HEK293 (cell line): ENCODE data around the gene BTG1.

Experiments used
- CTCF ChIA-PET: fragments of 350-600 bp; formaldehyde crosslinking; extraction: SDS; loops from one replicate; lab custom pipeline; 2021; ENCODE audit warnings: antibody characterized with exemption; lab: Yijun Ruan, JAX
- POLR2A ChIA-PET: fragments of 300-600 bp; formaldehyde crosslinking; extraction: SDS; loops from one replicate; lab custom pipeline; 2020; ENCODE audit warnings: antibody characterized with exemption, inconsistent platforms; lab: Yijun Ruan, JAX
- H3K27ac ChIP-seq: fragments of 200-500 bp; sonication (Bioruptor generic); 2 replicates; pipeline ENCODE4 v1.5.1; 2014; ENCODE audit warnings: low read depth, low read length, control low read depth, inconsistent platforms; ENCODE audit errors: extremely low read depth
- H3K36me3 ChIP-seq, 2 experiments: fragments of 200-500 bp in 1 of 2; sonication (Bioruptor generic) in 1 of 2; 1 replicate in 1 of 2; 2 replicates in 1 of 2; pipeline ENCODE4 v1.5.1; 2014 to 2017; ENCODE audit warnings: inconsistent platforms in 2 of 2, low read length in 2 of 2; ENCODE audit not compliant: control insufficient read depth in 2 of 2, insufficient read depth in 1 of 2
- H3K4me1 ChIP-seq: fragments of 200-500 bp; sonication (Bioruptor generic); 2 replicates; pipeline ENCODE4 v1.5.1; 2014; ENCODE audit warnings: mild to moderate bottlenecking, low read length, inconsistent platforms; ENCODE audit not compliant: control insufficient read depth, insufficient read depth
- H3K4me3 ChIP-seq: 2 replicates; pipeline ENCODE4 v1.5.1; 2011; ENCODE audit warnings: low read depth, mild to moderate bottlenecking, control low read depth, low read length, moderate library complexity
- H3K9me3 ChIP-seq: fragments of 200-500 bp; sonication (Bioruptor generic); 2 replicates; pipeline ENCODE4 v1.5.1; 2014; ENCODE audit warnings: low read depth, low read length, inconsistent platforms; ENCODE audit not compliant: control insufficient read depth, insufficient read depth
- GFI1B ChIP-seq: fragments of 450-650 bp; formaldehyde crosslinking; IDR thresholded peaks from 2 replicates; pipeline ENCODE4 v1.5.1; 2016; ENCODE audit warnings: missing biosample characterization, missing genetic modification characterization
- KLF10 ChIP-seq: fragments of 450-650 bp; IDR thresholded peaks from 2 replicates; pipeline ENCODE4 v1.5.1; 2018; ENCODE audit warnings: missing biosample characterization, mild to moderate bottlenecking, missing genetic modification characterization
- OSR2 ChIP-seq: fragments of 450-650 bp; formaldehyde crosslinking; IDR thresholded peaks from 2 replicates; pipeline ENCODE4 v1.5.1; 2016; ENCODE audit warnings: missing biosample characterization, missing genetic modification characterization
- SP3 ChIP-seq: fragments of 450-650 bp; formaldehyde crosslinking; IDR thresholded peaks from 2 replicates; pipeline ENCODE4 v1.5.1; 2016; ENCODE audit warnings: missing biosample characterization, missing genetic modification characterization
- SP7 ChIP-seq: fragments of 450-650 bp; formaldehyde crosslinking; IDR thresholded peaks from 2 replicates; pipeline ENCODE4 v1.5.1; 2016; ENCODE audit warnings: missing biosample characterization, missing genetic modification characterization
- TRIM28 ChIP-seq: IDR thresholded peaks from 2 replicates; pipeline ENCODE4 v1.6.1; 2011; ENCODE audit warnings: low read length, control low read depth, borderline replicate concordance
- WT1 ChIP-seq: fragments of 450-650 bp; formaldehyde crosslinking; IDR thresholded peaks from 2 replicates; pipeline ENCODE4 v1.5.1; 2016; ENCODE audit warnings: missing biosample characterization, missing genetic modification characterization
- ZNF549 ChIP-seq: fragments of 450-650 bp; IDR thresholded peaks from 2 replicates; pipeline ENCODE4 v1.5.1; 2018; ENCODE audit warnings: missing biosample characterization, missing genetic modification characterization, mild to moderate bottlenecking, inconsistent platforms, moderate library complexity
- ZNF600 ChIP-seq: fragments of 450-650 bp; formaldehyde crosslinking; IDR thresholded peaks from 2 replicates; pipeline ENCODE4 v1.5.1; 2016; ENCODE audit warnings: missing biosample characterization, missing genetic modification characterization
- ZNF777 ChIP-seq: fragments of 450-650 bp; formaldehyde crosslinking; IDR thresholded peaks from 2 replicates; pipeline ENCODE4 v1.5.1; 2017; ENCODE audit warnings: missing biosample characterization, missing genetic modification characterization, borderline replicate concordance
- ZNF843 ChIP-seq: fragments of 450-650 bp; formaldehyde crosslinking; IDR thresholded peaks from 2 replicates; pipeline ENCODE4 v1.5.1; 2016; ENCODE audit warnings: missing biosample characterization, missing genetic modification characterization
- TF ChIP-seq, protein P1 (sequence below): fragments of 450-650 bp; formaldehyde crosslinking; IDR thresholded peaks from 2 replicates; pipeline ENCODE4 v1.5.1; 2017; ENCODE audit warnings: missing biosample characterization, mild to moderate bottlenecking, missing genetic modification characterization, moderate library complexity
- TF ChIP-seq, protein P2 (sequence below): fragments of 450-650 bp; formaldehyde crosslinking; IDR thresholded peaks from 2 replicates; pipeline ENCODE4 v1.5.1; 2017; ENCODE audit warnings: missing biosample characterization, missing genetic modification characterization
- TF ChIP-seq, protein P3 (sequence below): fragments of 450-650 bp; formaldehyde crosslinking; IDR thresholded peaks from 2 replicates; pipeline ENCODE4 v1.5.1; 2017; ENCODE audit warnings: missing biosample characterization, missing genetic modification characterization
- TF ChIP-seq, protein P4 (sequence below): fragments of 450-650 bp; formaldehyde crosslinking; IDR thresholded peaks from 2 replicates; pipeline ENCODE4 v1.5.1; 2016; ENCODE audit warnings: missing biosample characterization, missing genetic modification characterization

Gene BTG1

DNA sequence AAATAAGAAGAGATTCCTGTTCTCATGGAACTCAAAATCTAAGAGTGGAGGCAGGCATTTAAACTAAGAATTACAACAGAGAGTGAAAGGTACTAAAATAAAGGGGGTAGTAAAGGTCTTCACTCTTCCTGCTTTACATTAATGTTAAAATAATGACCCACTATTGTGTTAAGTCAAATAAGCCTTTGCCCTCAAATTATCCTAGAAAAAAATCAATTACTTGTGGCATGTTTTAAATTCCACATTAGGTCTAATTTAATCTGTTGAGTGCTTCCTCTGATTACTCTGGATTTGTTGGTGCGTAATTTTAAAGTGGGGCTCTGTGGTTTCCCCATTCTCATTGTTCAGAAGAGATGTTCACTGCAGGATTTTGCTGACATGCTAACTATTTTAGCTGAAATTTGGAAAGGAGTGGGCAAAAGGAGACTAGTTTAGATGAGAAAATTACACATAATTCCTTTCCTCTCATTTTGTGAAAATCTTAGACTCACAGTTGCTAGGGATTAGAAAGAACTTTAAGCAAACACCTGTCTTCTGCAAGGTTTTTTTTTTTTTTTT is 35.5 kb downstream of the BTG1 start:
- no peaks in the 10 kb centered on the region for H3K9me3 ChIP-seq
- ChIA-PET POLR2A (no interaction called here), CTCF (interaction anchor here (0.6 kb wide), 2 partner anchors 200 to 302 kb away, joined by 3 to 5 read pairs; no protein-coding TSS in a partner anchor)
- H3K4me1 ChIP-seq: peaks cover 28% of the 10 kb centered on the region
- H3K36me3 ChIP-seq: no peaks in the 10 kb centered on the region
- TF ChIP-seq WT1 (tag by site-specific recombination): peak; percentile 87
- peak; percentile 71; the same call in 1 of the 2 replicates for TF ChIP-seq OSR2 (tag by site-specific recombination)
- 0 out of 2 replicates have a peak, but pooled peaks have one; percentile 22 for TF ChIP-seq ZNF843 (tag by site-specific recombination)
- TF ChIP-seq SP7 (tag by site-specific recombination): 0 out of 2 replicates have a peak, but pooled peaks have one; percentile 22
- TF ChIP-seq, protein P1, sequence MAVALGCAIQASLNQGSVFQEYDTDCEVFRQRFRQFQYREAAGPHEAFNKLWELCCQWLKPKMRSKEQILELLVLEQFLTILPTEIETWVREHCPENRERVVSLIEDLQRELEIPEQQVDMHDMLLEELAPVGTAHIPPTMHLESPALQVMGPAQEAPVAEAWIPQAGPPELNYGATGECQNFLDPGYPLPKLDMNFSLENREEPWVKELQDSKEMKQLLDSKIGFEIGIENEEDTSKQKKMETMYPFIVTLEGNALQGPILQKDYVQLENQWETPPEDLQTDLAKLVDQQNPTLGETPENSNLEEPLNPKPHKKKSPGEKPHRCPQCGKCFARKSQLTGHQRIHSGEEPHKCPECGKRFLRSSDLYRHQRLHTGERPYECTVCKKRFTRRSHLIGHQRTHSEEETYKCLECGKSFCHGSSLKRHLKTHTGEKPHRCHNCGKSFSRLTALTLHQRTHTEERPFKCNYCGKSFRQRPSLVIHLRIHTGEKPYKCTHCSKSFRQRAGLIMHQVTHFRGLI: no peak
- TF ChIP-seq, protein P2, sequence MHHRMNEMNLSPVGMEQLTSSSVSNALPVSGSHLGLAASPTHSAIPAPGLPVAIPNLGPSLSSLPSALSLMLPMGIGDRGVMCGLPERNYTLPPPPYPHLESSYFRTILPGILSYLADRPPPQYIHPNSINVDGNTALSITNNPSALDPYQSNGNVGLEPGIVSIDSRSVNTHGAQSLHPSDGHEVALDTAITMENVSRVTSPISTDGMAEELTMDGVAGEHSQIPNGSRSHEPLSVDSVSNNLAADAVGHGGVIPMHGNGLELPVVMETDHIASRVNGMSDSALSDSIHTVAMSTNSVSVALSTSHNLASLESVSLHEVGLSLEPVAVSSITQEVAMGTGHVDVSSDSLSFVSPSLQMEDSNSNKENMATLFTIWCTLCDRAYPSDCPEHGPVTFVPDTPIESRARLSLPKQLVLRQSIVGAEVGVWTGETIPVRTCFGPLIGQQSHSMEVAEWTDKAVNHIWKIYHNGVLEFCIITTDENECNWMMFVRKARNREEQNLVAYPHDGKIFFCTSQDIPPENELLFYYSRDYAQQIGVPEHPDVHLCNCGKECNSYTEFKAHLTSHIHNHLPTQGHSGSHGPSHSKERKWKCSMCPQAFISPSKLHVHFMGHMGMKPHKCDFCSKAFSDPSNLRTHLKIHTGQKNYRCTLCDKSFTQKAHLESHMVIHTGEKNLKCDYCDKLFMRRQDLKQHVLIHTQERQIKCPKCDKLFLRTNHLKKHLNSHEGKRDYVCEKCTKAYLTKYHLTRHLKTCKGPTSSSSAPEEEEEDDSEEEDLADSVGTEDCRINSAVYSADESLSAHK (tag by site-specific recombination): peak; percentile 38; the same call in 1 of the 2 replicates
- TF ChIP-seq KLF10: no peak
- TF ChIP-seq GFI1B (tag by site-specific recombination): 0 out of 2 replicates have a peak, but pooled peaks have one; percentile 17
- TF ChIP-seq, protein P3, sequence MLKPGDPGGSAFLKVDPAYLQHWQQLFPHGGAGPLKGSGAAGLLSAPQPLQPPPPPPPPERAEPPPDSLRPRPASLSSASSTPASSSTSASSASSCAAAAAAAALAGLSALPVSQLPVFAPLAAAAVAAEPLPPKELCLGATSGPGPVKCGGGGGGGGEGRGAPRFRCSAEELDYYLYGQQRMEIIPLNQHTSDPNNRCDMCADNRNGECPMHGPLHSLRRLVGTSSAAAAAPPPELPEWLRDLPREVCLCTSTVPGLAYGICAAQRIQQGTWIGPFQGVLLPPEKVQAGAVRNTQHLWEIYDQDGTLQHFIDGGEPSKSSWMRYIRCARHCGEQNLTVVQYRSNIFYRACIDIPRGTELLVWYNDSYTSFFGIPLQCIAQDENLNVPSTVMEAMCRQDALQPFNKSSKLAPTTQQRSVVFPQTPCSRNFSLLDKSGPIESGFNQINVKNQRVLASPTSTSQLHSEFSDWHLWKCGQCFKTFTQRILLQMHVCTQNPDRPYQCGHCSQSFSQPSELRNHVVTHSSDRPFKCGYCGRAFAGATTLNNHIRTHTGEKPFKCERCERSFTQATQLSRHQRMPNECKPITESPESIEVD (tag by site-specific recombination): peak; percentile 76
- TF ChIP-seq, protein P4, sequence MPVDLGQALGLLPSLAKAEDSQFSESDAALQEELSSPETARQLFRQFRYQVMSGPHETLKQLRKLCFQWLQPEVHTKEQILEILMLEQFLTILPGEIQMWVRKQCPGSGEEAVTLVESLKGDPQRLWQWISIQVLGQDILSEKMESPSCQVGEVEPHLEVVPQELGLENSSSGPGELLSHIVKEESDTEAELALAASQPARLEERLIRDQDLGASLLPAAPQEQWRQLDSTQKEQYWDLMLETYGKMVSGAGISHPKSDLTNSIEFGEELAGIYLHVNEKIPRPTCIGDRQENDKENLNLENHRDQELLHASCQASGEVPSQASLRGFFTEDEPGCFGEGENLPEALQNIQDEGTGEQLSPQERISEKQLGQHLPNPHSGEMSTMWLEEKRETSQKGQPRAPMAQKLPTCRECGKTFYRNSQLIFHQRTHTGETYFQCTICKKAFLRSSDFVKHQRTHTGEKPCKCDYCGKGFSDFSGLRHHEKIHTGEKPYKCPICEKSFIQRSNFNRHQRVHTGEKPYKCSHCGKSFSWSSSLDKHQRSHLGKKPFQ (tag by site-specific recombination): no peak
- no peak for TF ChIP-seq TRIM28
- no peak for TF ChIP-seq ZNF549 (tag by site-specific recombination)
- H3K4me3 ChIP-seq: no peak overlapping the region
- no peak overlapping the region; the same call in 1 of the 2 replicates for H3K27ac ChIP-seq

DNA sequence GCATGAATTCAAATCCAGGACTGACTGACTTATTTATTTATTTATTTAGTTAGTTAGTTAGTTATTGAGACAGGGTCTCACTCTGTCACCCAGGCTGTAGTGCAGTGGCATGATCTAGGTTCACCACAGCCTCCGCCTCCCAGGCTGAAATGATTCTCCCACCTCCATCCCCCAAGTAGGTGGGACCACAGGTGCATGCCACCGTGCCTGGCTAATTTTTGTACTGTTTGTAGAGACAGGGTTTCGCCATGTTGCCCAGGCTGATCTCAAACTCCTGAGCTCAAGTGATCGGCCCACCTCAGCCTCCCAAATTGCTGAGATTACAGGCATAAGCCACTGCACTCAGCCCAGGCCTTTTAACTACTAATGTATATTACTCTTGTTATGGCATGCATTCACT is 36.0 kb downstream of the BTG1 start:
- TF ChIP-seq SP3 (tag by site-specific recombination) (peak; percentile 45), ZNF777 (no peak), ZNF600 (tag by site-specific recombination) (0 out of 2 replicates have a peak, but pooled peaks have one; percentile 28)
- H3K4me1 ChIP-seq: peaks cover 28% of the 10 kb centered on the region
- H3K27ac ChIP-seq: no peak overlapping the region
- CTCF ChIA-PET: no interaction called here
- H3K9me3 ChIP-seq: no peaks in the 10 kb centered on the region
- POLR2A ChIA-PET: interaction anchor here (1.8 kb wide), 1 partner anchor 36 kb away, joined by 5 read pairs; the partner anchor contains the start of gene BTG1
- no peaks in the 10 kb centered on the region for H3K36me3 ChIP-seq
- H3K4me3 ChIP-seq: no peak overlapping the region
